Measurements from ENCODE around the gene FAM110D.

Gene FAM110D

GRCh38 chr1:26166719-26167281, 7.9 kb downstream of the FAM110D start:
- Histone ChIP-seq H3K27ac (ENCODE audit: low read depth, low read length) (no peak overlapping the region), H3K4me1 (ENCODE audit: insufficient read depth, low read length) (peaks cover 23% of the 10 kb centered on the region), H3K27me3 (ENCODE audit: insufficient read depth, low read length) (peaks cover 48% of the 10 kb centered on the region), H3K9ac (ENCODE audit: low read depth, low read length) (no peak overlapping the region), H3K36me3 (ENCODE audit: insufficient read depth, low read length) (peaks cover 5% of the 10 kb centered on the region), H3K9me3 (ENCODE audit: insufficient read depth, low read depth, low read length) (no peaks in the 10 kb centered on the region), H3K4me3 (ENCODE audit: low read length) (no peak overlapping the region)
- WGBS: 96% methylated on average over 4 of the region's 4 CpGs

- WGBS: 77% methylated on average over 5 of the region's 5 CpGs
- H3K9me3 ChIP-seq (ENCODE audit: insufficient read depth, low read depth, low read length): no peaks in the 10 kb centered on the region
- H3K27me3 ChIP-seq (ENCODE audit: insufficient read depth, low read length): peaks cover 31% of the 10 kb centered on the region
- peak within 1 kb of the TSS; percentile 42; the same call in 1 of the 2 replicates for H3K27ac ChIP-seq (ENCODE audit: low read depth, low read length)
- peaks cover 5% of the 10 kb centered on the region for H3K36me3 ChIP-seq (ENCODE audit: insufficient read depth, low read length)
- peak within 1 kb of the TSS; percentile 83 for H3K9ac ChIP-seq (ENCODE audit: low read depth, low read length)
- H3K4me3 ChIP-seq (ENCODE audit: low read length): peak within 1 kb of the TSS; percentile 85
- peaks cover 23% of the 10 kb centered on the region for H3K4me1 ChIP-seq (ENCODE audit: insufficient read depth, low read length)
Measured at GRCh38 chr1:26168410-26169197, 9.7 kb downstream of the FAM110D start, which contains the start of gene C1orf232. C1orf232 (minus strand) TSS chr1:26168963; CDS start chr1:26168499, 464 bp downstream.

- Histone ChIP-seq H3K4me3 (ENCODE audit: low read length) (peak overlapping the region; percentile 85), H3K36me3 (ENCODE audit: insufficient read depth, low read length) (peaks cover 5% of the 10 kb centered on the region), H3K4me1 (ENCODE audit: insufficient read depth, low read length) (peaks cover 23% of the 10 kb centered on the region), H3K9me3 (ENCODE audit: insufficient read depth, low read depth, low read length) (no peaks in the 10 kb centered on the region), H3K27me3 (ENCODE audit: insufficient read depth, low read length) (peaks cover 25% of the 10 kb centered on the region), H3K9ac (ENCODE audit: low read depth, low read length) (no peak overlapping the region), H3K27ac (ENCODE audit: low read depth, low read length) (no peak overlapping the region)
- 70% methylated on average over 4 of the region's 4 CpGs for WGBS
Measured at GRCh38 chr1:26169198-26169554, 10.3 kb downstream of the FAM110D start.

GRCh38 chr1:26169669-26170471, 11.0 kb downstream of the FAM110D start, which contains the start of gene ZNF593:
ZNF593 (plus strand) TSS chr1:26169908; CDS start chr1:26169984, 76 bp downstream.
- peaks cover 5% of the 10 kb centered on the region for H3K36me3 ChIP-seq (ENCODE audit: insufficient read depth, low read length)
- H3K9me3 ChIP-seq (ENCODE audit: insufficient read depth, low read depth, low read length): no peaks in the 10 kb centered on the region
- peak within 1 kb of the TSS; percentile 83 for H3K9ac ChIP-seq (ENCODE audit: low read depth, low read length)
- peaks cover 23% of the 10 kb centered on the region for H3K4me1 ChIP-seq (ENCODE audit: insufficient read depth, low read length)
- H3K4me3 ChIP-seq (ENCODE audit: low read length): peak within 1 kb of the TSS; percentile 85
- WGBS: under 1% methylated on average over 74 of the region's 76 CpGs
- H3K27ac ChIP-seq (ENCODE audit: low read depth, low read length): peak within 1 kb of the TSS; percentile 42
- peaks cover 19% of the 10 kb centered on the region for H3K27me3 ChIP-seq (ENCODE audit: insufficient read depth, low read length)

GRCh38 chr1:26170472-26170821, 11.6 kb downstream of the FAM110D start:
- H3K27me3 ChIP-seq (ENCODE audit: insufficient read depth, low read length): peaks cover 14% of the 10 kb centered on the region
- peak overlapping the region; percentile 85 for H3K4me3 ChIP-seq (ENCODE audit: low read length)
- H3K4me1 ChIP-seq (ENCODE audit: insufficient read depth, low read length): peaks cover 18% of the 10 kb centered on the region
- H3K36me3 ChIP-seq (ENCODE audit: insufficient read depth, low read length): peaks cover 5% of the 10 kb centered on the region
- peak overlapping the region; percentile 83 for H3K9ac ChIP-seq (ENCODE audit: low read depth, low read length)
- no peaks in the 10 kb centered on the region for H3K9me3 ChIP-seq (ENCODE audit: insufficient read depth, low read depth, low read length)
- no peak overlapping the region for H3K27ac ChIP-seq (ENCODE audit: low read depth, low read length)
- 80% methylated on average over 9 of the region's 9 CpGs for WGBS

- Histone ChIP-seq H3K9ac (ENCODE audit: low read depth, low read length) (peak within 1 kb of the TSS; percentile 83; the same call in 1 of the 2 replicates), H3K27me3 (ENCODE audit: insufficient read depth, low read length) (peaks cover 7% of the 10 kb centered on the region; the same call in 1 of the 2 replicates), H3K4me3 (ENCODE audit: low read length) (peak within 1 kb of the TSS; percentile 85), H3K9me3 (ENCODE audit: insufficient read depth, low read depth, low read length) (no peaks in the 10 kb centered on the region), H3K27ac (ENCODE audit: low read depth, low read length) (no peak within 1 kb of the TSS), H3K4me1 (ENCODE audit: insufficient read depth, low read length) (peaks cover 11% of the 10 kb centered on the region; the same call in 1 of the 2 replicates), H3K36me3 (ENCODE audit: insufficient read depth, low read length) (peaks cover 5% of the 10 kb centered on the region)
- 91% methylated on average over 34 of the region's 34 CpGs for WGBS
Measured at GRCh38 chr1:26171084-26172072, 12.5 kb downstream of the FAM110D start, which contains the start of gene ZNF593OS. ZNF593OS (minus strand) TSS chr1:26171832; CDS start chr1:26171661, 171 bp downstream.

GRCh38 chr1:26175346-26175745, 16.5 kb downstream of the FAM110D start:
- H3K4me1 ChIP-seq (ENCODE audit: insufficient read depth, low read length): no peaks in the 10 kb centered on the region; the same call in 1 of the 2 replicates
- WGBS: 92% methylated on average over 8 of the region's 8 CpGs
- no peaks in the 10 kb centered on the region for H3K9me3 ChIP-seq (ENCODE audit: insufficient read depth, low read depth, low read length)
- H3K27me3 ChIP-seq (ENCODE audit: insufficient read depth, low read length): no peaks in the 10 kb centered on the region
- H3K9ac ChIP-seq (ENCODE audit: low read depth, low read length): no peak overlapping the region
- H3K4me3 ChIP-seq (ENCODE audit: low read length): no peak overlapping the region
- H3K36me3 ChIP-seq (ENCODE audit: insufficient read depth, low read length): peaks cover 7% of the 10 kb centered on the region
- H3K27ac ChIP-seq (ENCODE audit: low read depth, low read length): no peak overlapping the region

- Histone ChIP-seq H3K27me3 (ENCODE audit: insufficient read depth, low read length) (no peaks in the 10 kb centered on the region), H3K4me1 (ENCODE audit: insufficient read depth, low read length) (no peaks in the 10 kb centered on the region), H3K9ac (ENCODE audit: low read depth, low read length) (peak within 1 kb of the TSS; percentile 53), H3K4me3 (ENCODE audit: low read length) (peak within 1 kb of the TSS; percentile 52), H3K27ac (ENCODE audit: low read depth, low read length) (no peak within 1 kb of the TSS; the same call in 1 of the 2 replicates), H3K36me3 (ENCODE audit: insufficient read depth, low read length) (peaks cover 8% of the 10 kb centered on the region; the same call in 1 of the 2 replicates), H3K9me3 (ENCODE audit: insufficient read depth, low read depth, low read length) (no peaks in the 10 kb centered on the region)
- WGBS: 12% methylated on average over 21 of the region's 21 CpGs
Measured at GRCh38 chr1:26177182-26177684, 18.4 kb downstream of the FAM110D start, which contains the start of gene CNKSR1. CNKSR1 (plus strand) TSS chr1:26177491; CDS start chr1:26177548, 57 bp downstream.

- H3K27me3 ChIP-seq (ENCODE audit: insufficient read depth, low read length): no peaks in the 10 kb centered on the region
- no peaks in the 10 kb centered on the region for H3K9me3 ChIP-seq (ENCODE audit: insufficient read depth, low read depth, low read length)
- no peak overlapping the region for H3K27ac ChIP-seq (ENCODE audit: low read depth, low read length)
- H3K36me3 ChIP-seq (ENCODE audit: insufficient read depth, low read length): peaks cover 23% of the 10 kb centered on the region
- H3K4me3 ChIP-seq (ENCODE audit: low read length): no peak overlapping the region
- no peaks in the 10 kb centered on the region for H3K4me1 ChIP-seq (ENCODE audit: insufficient read depth, low read length)
- no peak overlapping the region for H3K9ac ChIP-seq (ENCODE audit: low read depth, low read length)
- 87% methylated on average over 3 of the region's 4 CpGs for WGBS
Measured at GRCh38 chr1:26180010-26180506, 21.2 kb downstream of the FAM110D start.

All from HUES64 (cell line).